Activated CD4-positive, alpha-beta T cell treated with anti-CD3 and anti-CD28 coated beads, Interleukin-2, amount 50 U/mL, for 1 hour (primary cell): ENCODE measurements around the gene SMC5.
"Not testable (repeated sequence)": the region's sequence is repeated elsewhere in the genome, so short reads cannot be mapped to it uniquely, and the experiment has no call there.

Experiments used
- DNase-seq: peaks from one replicate; pipeline ENCODE4 v3.0.0-alpha.2; 2020

The SMC5 gene

DNA sequence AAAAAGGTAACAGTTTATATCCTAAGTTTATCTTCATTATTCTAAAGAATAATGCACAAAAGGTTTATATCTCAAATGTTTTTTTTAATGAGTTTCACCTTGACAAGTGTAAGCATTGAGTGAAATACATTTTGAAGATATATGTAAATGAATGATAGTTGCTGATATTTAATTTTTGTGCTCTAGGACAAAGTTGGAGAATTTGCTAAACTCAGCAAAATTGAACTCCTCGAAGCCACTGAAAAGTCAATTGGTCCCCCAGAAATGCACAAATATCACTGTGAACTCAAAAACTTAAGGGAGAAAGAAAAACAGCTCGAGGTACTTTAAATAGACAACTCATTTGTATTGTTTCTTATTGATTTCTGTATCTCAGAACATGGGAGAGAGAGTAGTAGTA lies 19.5 kb downstream of the SMC5 start:
- DNase-seq, result no peak

DNA sequence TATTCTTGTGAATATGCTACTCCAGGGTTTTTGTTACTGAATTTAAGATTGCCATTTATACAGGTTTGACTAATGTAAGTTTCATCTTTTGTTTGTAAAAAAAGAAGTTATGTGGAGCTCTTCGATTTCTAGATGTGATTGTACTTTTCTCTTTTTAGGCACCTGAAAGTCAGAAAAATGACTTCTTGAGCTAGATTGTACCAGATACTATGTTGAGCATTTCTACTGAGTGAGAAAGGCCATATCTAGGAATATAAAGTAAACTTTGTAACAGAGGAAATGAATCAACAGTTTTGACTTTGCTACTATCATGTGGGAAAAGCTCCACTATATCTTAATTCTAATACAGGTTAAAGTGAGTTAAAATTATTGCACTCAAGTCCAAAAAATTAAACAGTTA lies 25.1 kb downstream of the SMC5 start:
- no peak for DNase-seq

DNA sequence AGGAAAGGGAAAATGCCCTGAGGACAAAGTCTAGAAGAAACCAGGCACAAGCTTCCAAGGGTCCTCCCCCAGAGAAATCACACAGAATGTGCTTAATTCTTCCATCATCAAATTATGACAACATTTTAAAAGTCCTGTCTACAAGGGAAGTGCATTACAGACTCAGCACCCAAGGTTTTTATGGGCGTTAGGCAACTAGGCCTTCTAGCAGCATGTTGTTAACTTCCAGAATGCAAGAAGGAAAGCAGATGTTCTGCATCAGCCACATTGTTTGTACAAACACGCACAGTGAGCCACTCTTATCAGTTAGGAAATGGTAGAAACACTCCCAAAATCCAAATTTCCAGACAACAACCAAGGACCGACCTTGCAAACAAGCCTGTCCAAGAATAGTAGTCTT lies 26.5 kb downstream of the SMC5 start:
- DNase-seq, result no peak

DNA sequence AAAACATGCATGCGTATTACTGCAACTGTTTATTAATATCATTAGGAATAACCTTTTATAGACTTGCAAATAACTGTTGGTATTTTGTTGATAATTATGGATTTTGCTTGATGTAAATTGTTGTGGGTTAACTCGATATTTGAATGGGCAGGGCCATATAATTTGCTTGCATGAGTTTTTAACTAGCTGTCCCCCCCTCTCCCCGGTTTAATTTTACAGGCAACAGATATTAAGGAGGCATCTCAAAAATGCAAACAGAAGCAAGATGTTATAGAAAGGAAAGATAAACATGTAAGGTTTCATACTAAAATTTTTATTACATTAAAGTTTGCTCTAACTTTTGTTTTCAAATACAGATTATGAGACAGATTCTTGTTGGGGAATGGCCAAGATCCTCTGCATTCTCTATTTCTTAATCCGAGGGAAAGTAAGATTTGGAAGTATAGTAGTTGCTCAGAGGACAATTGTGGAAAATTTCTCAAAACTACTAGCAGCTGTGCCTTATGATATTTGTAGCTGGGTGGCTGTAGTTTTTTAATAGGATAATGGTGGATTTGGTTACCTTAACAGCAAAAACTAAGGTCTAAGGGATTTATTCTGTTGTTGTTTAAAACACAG lies 27.3 kb downstream of the SMC5 start:
- no peak for DNase-seq

DNA sequence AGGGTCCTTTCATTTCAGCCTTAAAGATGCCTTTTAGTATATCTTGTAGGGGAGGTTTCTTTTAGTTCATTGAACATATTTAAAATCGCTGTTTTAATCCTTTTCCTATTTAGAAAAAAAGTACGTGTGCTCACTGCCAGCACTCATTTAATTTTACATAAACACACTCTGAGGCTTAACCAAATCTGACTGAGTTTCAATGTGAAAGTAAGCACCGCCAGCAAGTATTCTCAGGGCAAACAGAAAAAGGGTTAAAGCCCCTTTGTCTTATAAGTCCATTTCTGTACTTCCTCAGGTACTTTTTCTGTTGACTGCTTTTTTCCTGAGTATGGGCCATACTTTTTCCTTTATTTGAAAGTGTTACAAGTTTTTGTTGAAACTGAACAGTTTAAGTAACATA lies 31.8 kb downstream of the SMC5 start:
- DNase-seq, result no peak

DNA sequence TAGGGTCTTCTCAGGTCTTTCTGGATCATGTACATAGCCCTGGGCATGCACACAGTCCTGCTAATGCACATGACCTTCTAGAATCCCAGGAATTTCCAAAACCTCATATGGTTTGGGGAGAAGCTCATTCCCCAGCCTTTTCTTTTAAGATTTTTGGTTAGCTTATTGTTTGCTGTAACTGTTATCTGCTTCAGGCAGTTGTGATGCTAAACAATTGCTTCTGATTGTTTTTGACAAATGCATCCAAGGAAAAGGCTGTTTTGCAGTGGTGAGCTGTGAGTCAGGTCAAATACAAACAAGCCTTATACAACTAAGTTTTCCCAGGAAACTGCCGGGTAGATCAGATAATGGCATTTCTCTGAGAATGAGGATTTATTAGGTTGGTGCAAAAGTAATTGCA lies 32.7 kb downstream of the SMC5 start:
- no peak for DNase-seq

DNA sequence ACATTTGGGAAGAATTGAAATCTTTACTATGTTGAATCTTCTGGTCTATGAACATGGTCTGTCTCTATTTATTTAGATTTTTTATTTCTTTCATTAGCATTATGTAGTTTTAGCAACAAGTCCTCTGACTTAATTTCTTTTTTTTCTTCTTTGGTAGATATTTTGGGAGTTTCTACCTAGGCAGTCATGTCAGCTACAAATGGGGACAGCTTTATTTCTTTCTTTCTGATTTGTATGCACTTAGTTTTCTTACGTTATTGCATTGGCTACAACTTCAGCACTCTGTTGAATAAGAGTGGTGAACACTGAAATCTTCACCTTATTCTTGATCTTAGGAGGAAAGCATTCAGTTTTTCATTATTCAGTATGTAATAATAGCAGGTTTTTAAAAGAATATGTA lies 33.5 kb downstream of the SMC5 start:
- no peak for DNase-seq

DNA sequence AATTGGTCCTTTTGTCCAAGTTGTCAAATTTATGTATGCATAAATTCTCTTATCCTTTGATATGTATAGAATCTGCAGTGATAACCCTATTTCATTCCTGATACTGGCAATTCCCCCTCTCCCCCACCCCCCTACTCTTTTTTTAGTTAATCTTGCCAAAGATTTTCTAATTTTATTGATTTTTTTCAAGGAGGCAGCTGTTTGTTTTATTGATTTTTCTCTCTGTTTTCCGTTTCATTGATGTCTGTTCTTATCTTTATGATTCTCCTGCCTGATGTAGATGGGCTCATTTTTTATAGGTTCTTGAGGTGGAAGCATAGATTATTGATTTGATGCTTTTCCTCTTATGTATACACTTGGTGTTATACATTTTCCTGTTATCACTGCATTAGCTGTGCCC lies 34.4 kb downstream of the SMC5 start:
- no peak for DNase-seq

DNA sequence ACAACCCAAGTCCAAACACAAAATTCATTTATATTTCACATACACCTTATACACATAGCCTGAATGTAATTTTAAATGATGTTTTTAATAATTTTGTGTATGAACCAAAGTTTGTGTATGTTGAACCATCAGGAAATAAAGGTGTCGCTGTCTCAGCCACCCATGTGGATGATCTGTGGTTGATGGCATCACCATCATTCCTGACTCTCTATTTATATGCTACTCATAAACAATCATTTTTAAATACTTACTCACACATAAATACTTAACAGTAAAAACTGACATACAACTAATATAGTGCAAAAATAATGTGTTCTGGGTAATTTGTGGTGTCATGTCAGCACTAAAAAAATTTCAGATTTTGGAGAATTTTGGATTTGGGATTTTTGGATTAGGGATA lies 38.4 kb downstream of the SMC5 start:
- no peak for DNase-seq

DNA sequence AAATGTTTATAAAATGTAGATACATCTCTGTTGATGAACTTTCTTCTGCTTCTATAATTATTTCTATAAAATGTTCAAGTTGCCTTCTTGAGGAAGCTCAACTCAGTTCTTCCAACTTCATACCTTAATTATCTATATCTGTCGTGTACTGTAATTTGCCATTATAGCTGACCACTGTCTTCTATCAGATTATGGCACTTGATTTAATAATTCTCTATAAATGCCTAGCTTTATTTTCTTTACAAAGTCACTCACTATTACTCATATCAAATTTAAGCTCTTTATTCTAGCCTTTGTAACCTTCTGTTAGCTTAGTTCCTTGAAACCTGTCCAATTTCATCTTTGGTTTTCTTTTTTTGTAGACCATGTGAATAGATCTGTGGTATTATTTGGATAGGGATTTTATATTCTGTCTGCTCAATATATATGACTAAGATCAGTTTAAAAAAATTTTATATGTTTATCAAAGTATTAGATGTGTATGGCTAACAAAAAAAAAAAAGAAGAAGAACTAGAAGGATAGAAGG lies 39.5 kb downstream of the SMC5 start:
- DNase-seq, result no peak

DNA sequence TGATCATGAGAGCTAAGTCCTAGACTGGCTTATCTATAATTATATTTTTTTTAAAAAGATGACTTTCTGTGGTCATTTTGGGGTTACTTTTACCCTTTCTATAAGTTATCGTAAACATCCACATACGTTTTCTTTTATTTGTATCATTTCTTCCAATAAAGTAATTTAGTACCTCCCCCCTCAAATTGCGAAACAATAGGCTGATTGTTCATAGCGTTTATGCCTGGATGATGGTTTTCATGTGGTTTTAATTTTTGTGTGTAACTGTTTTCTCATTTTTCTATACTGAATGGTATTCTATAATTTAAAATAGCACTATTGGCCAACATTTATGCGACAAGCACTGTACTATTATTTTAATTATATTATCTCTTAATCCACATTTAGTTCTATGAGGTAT lies 44.5 kb downstream of the SMC5 start:
- DNase-seq, result no peak

DNA sequence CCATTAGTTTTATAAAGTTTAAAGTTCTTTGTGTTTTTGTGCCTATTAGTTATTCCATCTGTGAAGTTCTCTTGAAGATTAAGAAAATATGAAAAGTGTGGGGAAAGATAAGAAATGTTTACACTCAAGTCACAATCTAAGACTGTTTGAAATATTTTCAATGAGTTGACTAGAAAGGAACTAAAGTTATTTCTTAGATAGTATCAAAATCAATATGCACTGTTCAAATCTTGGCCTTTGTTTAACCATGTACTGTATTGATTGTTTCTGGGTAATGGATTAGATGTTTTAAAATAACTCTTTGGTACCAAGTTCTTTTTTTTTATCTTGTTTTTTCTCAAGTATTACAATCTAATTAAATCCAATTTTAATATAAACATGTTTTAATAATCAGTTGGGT lies 46.0 kb downstream of the SMC5 start:
- no peak for DNase-seq

DNA sequence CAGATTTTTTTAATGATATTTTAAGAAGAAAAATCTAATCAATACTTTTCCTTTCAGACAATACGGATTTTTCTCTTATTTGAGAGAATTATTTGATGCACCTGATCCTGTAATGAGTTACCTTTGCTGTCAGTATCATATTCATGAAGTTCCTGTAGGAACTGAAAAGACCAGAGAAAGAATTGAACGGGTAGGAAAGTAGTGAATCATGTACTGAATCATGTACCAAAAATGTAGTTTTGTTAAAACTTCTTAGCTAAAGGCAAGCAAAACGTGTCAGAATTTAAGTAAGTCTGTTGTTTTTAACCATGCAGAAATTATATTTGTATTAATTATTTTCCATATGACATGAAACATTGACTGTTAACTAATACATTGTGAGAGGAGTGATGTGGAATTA lies 56.6 kb downstream of the SMC5 start:
- DNase-seq, result no peak

DNA sequence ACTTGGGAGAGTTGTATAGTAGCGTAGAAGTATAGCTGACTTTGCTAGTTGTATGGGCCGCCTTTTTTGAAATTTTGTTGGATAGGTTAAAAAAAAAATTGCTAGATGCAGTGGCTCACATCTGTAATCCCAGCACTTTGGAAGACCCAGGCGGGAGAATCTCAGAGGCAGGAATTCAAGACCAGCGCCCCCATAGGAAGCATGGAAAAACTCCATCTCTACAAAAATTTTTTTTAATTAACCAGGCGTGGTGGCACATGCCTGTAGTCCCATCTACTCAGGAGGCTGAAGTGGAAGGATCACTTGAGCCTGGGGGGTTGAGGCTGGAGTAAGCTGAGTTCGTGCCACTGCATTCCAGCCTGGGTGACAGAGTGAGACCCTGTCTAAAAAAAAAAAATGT lies 59.2 kb downstream of the SMC5 start:
- no peak for DNase-seq

DNA sequence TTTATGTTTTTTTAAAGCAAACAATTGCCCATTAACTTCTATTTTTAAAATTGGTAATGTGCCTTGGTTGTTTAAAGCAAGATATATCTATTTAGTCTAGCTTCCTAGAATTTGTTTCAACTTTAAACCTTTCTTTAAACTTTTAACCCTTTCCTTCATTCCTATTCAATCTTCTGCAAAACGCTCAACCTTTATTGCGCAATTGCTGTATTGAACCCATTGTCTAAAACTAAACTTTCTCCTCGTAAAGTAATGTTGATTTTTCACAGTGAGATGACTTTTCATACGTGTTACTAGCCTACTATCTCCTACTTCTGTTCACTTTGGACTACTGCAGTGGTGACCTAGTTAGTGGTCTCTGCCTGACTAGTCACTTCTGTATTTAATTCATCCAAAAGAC lies 63.3 kb downstream of the SMC5 start:
- no peak for DNase-seq

DNA sequence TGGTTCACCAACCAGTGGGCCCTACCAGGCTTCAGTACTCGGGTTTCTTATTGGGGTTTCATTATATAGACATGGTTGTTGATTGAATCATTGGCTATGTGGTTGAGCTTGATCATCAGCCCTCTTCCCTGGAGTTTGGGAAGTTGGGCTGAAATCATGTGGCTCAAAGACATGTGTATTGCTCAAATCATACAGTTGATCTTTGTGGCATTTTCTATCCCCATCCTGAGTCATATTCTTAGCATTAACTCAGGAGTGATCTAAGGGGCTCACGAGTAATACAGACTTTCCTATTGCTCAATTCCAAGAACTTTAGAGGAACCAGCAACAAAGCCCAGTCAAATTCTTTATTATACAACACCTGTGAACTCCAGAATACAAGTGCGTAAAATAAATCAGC lies 66.2 kb downstream of the SMC5 start:
- DNase-seq, result no peak

DNA sequence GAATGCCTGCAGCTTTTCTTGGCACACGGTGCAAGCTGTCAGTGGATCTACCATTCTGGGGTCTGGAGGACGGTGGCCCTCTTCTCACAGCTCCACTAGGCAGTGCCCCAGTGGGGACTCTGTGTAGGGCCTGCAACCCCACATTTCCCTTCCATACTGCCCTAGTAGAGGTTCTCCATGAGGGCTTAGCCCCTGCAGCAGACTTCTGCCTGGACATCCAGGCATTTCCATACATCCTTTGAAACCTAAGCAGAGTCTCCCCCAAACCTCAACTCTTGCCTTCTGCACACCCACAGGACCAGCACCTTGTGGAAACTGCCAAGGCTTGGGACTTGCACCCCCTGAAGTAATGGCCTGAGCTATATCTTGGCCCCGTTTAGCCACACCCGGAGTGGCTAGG lies 69.8 kb downstream of the SMC5 start:
- not testable (repeated sequence) for DNase-seq

DNA sequence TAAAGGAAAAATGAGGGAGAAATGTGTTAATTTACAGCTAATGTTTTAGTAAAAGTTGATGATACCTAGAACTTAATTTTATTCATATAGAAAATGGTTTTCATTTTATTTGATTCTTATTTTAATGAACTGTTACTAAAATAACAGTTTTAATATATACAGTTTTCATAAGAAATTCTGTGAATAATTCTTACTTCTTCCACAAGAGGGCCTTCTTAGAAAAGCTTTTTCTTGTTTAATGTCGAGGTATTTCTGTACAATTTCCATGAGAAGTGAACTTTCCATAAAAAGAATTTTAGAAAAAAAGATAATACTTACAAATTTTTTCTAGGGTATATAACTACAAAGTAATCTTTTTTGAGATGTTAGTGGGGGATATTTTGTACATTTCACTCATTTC lies 81.8 kb downstream of the SMC5 start:
- DNase-seq, result no peak

DNA sequence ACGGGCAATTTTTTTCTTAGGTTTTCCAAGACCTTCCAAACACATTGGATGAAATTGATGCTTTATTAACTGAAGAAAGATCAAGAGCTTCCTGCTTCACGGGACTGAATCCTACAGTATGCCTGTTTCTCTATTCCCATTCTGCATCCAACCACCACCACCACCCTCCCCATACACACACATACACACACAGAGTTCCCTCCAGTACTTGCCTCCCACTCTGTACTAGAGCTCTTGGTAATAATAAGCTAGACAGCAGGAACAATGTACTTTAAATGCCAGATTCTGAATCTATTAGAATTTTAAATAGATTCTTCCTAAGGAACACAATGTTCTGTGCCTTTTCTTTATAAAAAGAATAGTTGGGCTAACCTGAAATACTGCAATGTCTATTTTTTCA lies 88.3 kb downstream of the SMC5 start:
- no peak for DNase-seq

DNA sequence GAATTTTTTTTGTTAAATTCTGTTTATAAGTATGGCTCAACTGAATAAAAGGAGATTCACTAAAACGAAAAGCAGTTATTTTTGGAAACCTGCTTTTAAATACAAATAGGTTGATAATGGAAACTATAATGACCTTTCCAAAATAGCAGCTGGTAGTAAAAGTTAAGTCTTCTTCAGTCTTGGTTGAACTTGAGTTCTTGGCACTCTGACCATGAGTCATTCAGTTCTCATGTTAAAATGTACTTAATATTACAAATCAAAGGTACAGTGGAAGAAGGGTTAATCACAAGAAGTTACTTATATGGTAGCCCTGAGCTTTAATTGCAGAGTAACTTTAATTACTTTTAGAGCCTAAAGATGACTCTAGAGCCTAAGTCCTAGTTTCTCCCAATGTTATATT lies 93.6 kb downstream of the SMC5 start:
- DNase-seq, result no peak

DNA sequence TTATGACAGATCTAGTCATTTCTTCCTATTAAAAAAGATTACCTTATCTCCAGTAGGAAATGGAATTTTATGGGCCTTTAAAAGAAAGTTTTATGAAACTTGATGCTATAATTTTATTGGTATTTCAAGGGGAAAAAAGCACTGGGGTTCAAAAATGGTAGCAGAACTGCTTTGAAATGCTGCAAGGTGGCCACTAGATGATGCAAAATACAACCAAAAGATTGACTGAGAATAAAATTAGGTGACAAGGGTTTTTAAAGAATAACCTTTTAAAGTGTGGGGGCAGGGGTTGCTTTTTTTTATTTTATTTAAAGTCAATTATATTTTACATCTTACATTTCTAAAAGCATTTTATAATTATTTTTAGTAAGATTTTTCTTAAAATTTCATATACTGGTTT lies 94.0 kb downstream of the SMC5 start:
- DNase-seq, result no peak

DNA sequence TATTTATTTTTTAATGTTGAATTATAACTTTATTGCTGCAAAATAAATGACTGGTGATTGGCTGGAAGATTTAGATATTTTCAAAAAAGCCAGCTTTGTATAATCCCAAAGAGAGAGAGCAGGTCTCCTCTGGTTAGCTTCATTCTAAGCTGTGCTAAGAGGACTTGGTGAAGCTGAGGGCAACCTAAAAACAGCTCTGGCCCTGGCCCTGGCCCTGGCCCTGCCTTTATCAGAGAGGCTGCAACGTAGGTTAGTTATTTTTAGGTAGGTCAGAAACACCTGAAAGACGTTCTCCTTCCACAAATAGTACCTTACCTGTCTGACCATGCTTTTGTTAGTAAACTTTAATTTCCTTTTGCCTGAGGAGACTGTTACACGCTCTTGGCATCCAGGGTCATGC lies 97.0 kb downstream of the SMC5 start:
- no peak for DNase-seq

DNA sequence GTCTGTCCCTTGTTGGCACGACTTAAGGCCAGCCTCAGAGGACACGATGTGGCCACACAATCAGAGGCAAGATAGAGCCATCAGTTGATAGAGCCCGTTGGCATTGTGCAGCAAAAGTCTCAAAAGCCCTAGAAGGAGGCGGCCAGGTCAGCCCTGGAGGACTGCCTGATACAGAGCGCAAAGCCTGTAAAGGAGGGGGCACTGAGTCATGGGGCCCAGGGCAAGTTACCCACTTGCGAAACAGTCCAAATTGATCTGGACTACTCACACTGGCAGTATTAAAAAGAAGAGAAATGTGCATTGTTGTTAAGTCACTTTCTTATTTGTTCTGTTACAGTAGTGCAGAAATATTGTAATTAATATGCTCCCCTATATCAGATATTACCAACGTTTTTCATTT lies 104.2 kb downstream of the SMC5 start:
- DNase-seq, result no peak

DNA sequence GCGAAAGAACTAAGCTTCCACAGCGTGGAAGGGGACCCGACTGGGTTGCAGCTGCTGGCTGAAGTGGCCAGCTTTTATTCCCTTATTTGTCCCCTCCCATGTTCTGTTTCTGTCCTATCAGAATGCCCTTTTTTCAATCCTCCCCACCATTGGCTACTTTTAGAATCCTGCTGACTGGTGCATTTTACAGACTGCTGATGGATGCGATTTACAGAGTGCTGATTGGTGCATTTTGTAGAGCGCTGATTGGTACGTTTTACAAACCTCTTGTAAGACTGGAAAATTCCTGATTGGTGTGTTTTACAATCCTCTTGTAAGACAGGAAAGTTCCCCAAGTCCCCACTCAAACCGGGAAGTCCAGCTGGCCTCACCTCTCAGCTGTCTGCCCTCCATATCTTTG lies 105.0 kb downstream of the SMC5 start:
- DNase-seq, result no peak

DNA sequence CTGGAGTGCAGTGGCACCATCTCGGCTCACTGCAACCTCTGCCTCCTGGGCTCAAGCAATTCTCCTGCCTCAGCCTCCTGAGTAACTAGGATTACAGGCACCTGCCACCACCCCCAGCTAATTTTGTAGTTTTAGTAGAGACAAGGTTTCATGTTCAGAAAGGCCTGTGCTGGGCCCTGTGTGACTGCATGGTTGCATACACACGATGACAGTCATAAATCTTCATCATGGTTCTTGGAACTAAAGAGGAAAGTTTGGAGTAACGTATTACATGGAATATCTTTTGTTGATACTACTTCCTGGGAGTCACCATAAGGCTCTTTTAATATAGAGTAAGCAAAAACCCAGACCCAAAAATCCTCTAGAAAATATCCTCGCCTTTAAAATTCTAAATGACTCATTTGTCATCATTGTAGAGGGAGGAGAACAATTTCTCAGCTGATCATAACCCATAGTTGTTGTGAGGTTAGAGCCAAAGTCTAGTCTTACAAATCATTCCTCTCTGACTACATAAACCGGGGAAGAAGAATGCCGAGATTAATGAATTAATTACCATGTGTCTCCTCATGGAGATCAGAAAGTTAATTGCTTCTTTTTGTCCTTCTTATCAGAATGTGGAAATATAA lies 108.6 kb downstream of the SMC5 start:
- no peak for DNase-seq
